Renal pelvis (tissue), 4 donors: ENCODE measurements around the gene PSG3. TPM values are rescaled to one million over a fixed set of nuclear protein-coding genes. Genes with fewer than 3 reads are reported as not detected.
A peak's percentile ranks its signal among the peaks of the same experiment; 100 is the strongest.
"Not testable (repeated sequence)": the region's sequence is repeated elsewhere in the genome, so short reads cannot be mapped to it uniquely, and the experiment has no call there.

Source experiments
- DNase-seq: peaks from one replicate; pipeline ENCODE4 v3.0.0-alpha.2; 2013
- polyA plus RNA-seq, 3 donors: library from polyadenylated mRNA; unstranded; fragments of 120-200 nt; gene quantifications; one replicate each; pipeline ENCODE4 v1.2.1, GENCODE V29; 2013; ENCODE audit not compliant: insufficient read length in 3 of 3

The PSG3 gene
- polyA plus RNA-seq, 3 donors = 0.13 TPM; not detected in 2

DNA sequence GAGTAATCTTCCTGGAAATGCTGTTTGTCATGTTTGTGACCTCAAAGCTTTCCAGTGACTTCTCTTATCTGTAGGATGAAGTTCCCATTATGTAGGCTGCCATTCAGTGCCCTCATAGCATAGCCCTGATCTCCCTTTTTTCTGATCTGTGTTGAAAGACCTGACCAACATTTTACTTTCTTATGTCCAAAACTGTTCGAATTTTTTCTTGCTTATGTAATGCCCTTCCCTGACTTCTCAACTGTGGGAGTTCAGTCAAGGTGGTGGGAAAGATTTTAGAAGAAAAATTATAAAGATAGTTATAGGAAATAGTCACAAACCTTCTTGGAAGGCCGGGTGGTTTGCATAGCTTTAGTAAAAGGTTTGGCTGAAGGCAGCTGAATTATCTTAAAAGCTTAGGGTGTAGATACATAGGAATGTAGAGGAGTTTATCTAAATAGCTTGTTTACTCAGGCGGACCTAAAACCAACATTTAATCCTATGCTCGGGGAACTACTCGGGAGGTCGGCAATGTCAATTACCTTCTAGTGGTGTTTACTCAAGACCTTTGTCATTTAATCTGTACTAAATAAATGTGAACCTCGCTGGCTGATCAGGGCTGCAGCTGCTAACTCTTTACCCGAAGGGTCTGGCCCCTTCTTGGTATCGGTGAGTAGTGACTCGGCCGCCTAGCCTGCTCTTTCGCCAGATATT is 44.3 kb downstream of the PSG3 start:
- no peak for DNase-seq

DNA sequence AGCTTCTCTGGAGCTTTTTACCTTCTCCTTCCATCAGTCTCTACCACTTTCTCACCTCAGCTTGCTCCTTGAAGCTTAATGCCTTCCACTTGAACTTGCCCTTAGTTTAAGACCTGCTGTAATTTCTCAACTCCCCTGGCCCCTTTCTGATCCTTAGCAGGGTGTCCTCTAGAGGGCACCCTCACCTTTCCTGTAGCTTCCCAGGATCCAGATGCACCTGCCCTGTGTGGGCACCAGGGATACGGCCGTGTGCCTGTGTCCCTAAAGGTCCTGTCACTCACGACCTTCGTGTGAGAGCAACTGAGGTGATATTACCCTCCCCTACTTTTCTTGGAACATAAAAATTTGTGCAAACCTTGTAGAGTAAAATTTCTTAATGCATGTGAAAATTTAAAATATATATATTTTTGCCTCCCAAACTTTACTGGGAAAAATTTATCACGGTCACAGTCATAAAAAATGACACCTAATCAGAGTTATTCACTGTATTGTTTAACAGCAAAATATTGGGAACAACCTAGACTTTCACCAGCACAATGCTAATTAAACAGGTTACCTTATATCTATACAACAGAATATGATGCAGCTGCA is 46.4 kb downstream of the PSG3 start:
- peak; percentile 5 for DNase-seq

- DNase-seq = no peak
These were observed 56.3 kb downstream of the PSG3 start for GRCh38 chr19:42683917-42684513.

DNA sequence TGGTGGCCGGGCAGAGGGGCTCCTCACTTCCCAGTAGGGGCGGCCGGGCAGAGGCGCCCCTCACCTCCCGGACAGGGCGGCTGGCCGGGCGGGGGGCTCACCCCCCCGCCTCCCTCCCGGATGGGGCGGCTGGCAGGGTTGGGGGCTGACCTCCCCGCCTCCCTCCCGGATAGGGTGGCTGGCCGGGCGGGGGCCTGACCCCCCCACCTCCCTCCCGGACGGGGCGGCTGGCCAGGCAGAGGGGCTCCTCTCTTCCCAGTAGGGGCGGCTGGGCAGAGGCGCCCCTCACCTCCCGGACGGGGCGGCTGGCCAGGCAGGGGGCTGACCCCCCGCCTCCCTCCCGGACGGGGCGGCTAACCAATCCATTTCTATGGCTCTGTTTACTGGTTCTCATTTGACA is 64.0 kb downstream of the PSG3 start:
- not testable (repeated sequence) for DNase-seq

DNA sequence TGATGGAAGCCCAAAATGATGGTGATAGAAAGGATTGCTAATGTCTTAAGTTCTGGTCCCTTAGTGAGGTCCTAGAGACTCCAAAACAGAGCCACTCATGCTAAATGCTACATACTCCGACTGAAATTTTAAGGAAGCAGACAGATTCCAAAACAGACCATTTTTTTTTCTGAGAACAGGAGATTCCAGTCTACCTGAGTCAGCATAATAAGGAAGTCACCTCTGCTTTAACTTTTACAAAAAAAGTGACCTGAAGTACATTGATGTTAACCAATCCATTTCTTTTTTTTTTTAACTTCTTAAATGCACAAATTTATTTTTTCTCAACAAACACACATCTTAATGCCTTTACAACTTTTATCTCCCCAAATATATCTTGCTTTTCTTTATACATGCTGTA is 65.7 kb downstream of the PSG3 start:
- DNase-seq = not testable (repeated sequence)

Other genes with a start within 250 kb of the PSG3 start
- 10 to 100 TPM in 2 of 3 donors, 1 to 10 TPM in 1; 7.7 to 17.6 (median 16.5) TPM for gene CEACAM1, start 212.0 kb downstream of the PSG3 start, polyA plus RNA-seq
- gene CEACAM8, start 145.6 kb downstream of the PSG3 start, polyA plus RNA-seq = under 1 TPM; 0.08 to 0.15 (median 0.13) TPM
- gene PSG8, start 25.2 kb upstream of the PSG3 start, polyA plus RNA-seq = not detected
- under 1 TPM in 1 of 3 donors, not detected in 2; 0.07 TPM for gene PSG1, start 139.2 kb upstream of the PSG3 start, polyA plus RNA-seq
- gene PSG6, start 177.4 kb upstream of the PSG3 start, polyA plus RNA-seq = not detected
- not detected for gene PSG7, start 196.7 kb upstream of the PSG3 start, polyA plus RNA-seq